ENCODE results near the gene TRAF2. TPM values are rescaled to one million over a fixed set of nuclear protein-coding genes. Genes with fewer than 3 reads are reported as not detected.
A peak's percentile ranks its signal among the peaks of the same experiment; 100 is the strongest.

The TRAF2 gene
- total and polyA plus RNA-seq, 5 experiments from 2014 or later, result 7.9 to 34.4 (median 24.4) TPM

DNA sequence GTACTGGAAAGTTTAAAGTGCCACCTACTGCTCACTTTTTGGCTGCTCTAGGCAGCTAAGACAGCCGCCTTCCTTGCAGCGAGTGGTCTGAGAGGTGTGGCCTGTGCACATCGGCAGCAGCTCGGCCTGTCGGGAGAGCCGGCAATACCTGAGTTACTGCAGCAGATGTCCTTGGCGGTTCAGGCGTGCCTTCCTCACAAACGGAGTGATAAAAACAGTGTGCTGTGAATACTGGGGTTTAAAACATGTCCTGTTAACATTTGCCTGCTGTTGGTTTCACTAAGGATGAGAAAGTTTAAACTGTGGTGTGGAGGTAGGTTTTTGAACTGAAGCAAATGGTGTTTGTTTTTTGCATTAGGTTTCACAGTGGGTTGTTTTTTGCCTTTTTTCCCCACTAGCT, 12.9 kb downstream of the TRAF2 start:
- ATAC-seq, result no peak
- Mint-ChIP-seq H3K27me3 (no peaks in the 10 kb centered on the region), H3K27ac (peak overlapping the region in 2 of 10 donors; percentile 18 to 25), H3K4me1 (peaks cover 18 to 45% (median 39%) of the 10 kb centered on the region in 4 donors), H3K9me3 (no peaks in the 10 kb centered on the region), H3K36me3 (peaks cover 0 to 53% (median 7%) of the 10 kb centered on the region in 3 donors), H3K4me3 (no peak overlapping the region)
- no peak for DNase-seq
- POLR2A ChIA-PET, result no interaction called here

DNA sequence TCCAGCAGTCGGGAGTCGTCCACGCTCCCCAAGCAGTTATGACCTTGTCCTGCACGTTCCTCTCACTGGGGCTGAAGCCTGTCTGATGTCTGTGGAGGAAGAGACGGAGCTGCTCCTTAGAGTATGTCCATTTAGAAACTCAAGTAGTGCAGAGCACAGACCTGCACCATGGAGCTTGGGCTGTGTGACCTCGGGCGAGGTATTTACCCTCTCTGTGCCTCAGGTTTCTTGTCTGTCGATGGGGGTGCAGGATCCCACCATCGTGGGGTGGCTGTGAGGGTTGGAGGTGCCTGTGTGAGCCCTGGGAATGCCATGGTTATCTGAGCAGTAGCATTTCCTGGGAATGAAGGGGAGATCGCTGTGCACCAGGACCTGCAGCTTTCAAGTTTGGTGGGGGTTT, 14.2 kb downstream of the TRAF2 start:
- POLR2A ChIA-PET, result interaction anchor here (1.5 kb wide), 1 partner anchor 19 kb away, joined by 3 read pairs; no protein-coding TSS in a partner anchor
- H3K27me3 Mint-ChIP-seq, result no peaks in the 10 kb centered on the region
- H3K9me3 Mint-ChIP-seq, result no peaks in the 10 kb centered on the region
- H3K36me3 Mint-ChIP-seq, result peaks cover 0 to 47% (median 7%) of the 10 kb centered on the region in 3 donors
- peaks cover 11 to 42% (median 32%) of the 10 kb centered on the region in 4 donors for H3K4me1 Mint-ChIP-seq
- DNase-seq, result no peak
- ATAC-seq, result no peak
- H3K27ac Mint-ChIP-seq, result peak overlapping the region in 5 of 10 donors; percentile 2 to 64 (median 29)
- peak overlapping the region in 1 of 10 donors; percentile 7 for H3K4me3 Mint-ChIP-seq

DNA sequence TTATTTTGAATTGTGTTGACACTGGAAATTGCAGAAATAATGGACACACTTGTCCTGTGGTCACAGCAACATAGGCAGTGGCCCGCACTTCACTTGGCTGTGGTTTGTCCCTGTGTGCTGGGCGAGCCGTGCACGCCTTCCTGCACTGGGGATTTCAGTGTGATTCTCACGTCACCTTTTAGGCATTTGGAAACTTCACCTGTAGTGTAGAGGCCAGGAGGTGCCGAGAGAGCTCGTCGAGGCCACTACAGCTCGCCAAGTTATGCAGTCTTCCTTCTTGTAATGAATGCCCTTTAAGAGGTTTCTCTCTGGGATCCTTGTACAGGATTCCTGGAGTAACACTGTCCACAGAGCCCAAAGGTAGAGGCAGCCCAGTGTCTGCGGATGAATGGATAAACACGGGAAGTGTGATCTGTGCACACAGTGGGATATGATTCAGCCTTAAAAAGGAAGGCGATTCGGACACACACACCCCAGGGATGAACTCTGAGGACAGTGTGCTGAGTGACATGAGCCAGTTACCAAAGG, 14.7 kb downstream of the TRAF2 start:
- Mint-ChIP-seq H3K4me3 (peak overlapping the region in 3 of 10 donors; percentile 36 to 79 (median 69)), H3K36me3 (peaks cover 0 to 49% (median 7%) of the 10 kb centered on the region in 3 donors), H3K4me1 (peaks cover 11 to 42% (median 31%) of the 10 kb centered on the region in 4 donors)

DNA sequence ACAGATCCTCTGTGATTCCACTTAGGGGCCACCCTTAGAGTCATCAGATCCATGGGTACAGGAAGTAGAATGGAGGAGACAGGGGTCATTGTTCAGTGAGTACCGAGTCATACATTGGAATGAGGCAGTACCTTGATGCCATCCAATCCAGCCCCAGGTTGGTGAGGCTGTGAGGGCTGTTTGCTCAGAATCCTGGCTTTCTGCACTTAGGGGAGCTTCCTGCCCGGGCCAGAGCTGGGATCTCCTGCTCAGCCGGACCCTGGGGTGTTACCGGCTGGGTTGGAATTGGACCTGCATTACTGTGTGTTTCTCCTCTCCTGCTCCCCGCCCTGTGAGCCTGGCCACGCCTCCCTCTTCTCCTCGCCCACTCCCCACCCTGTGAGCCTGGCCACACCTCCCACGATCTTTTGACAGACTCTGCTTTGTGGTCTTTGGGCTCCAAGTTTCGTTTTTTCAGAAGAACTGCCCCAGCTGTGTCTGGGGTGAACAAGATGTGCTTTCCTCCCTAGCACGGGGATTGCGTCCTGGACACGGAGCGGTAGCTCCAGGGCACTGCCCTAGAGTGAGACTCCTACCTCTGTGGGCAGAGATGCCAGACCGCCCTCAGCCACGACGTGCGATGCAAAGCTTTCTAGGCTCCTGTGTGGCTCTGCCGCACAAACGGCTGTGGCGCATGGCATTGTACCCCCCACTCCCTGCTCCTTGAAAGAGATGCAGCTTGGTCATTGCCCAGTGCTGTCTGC, 15.4 kb downstream of the TRAF2 start:
- peaks cover 0 to 53% (median 7%) of the 10 kb centered on the region in 3 donors for H3K36me3 Mint-ChIP-seq

More for the DNA sequence above, 14.7 kb downstream of the TRAF2 start:
- POLR2A ChIA-PET, result interaction anchor here (1.5 kb wide), 1 partner anchor 19 kb away, joined by 3 read pairs; no protein-coding TSS in a partner anchor
- ATAC-seq (no peak), DNase-seq (no peak)
- Mint-ChIP-seq H3K9me3 (no peaks in the 10 kb centered on the region), H3K27ac (peak overlapping the region in 9 of 10 donors; percentile 20 to 95 (median 93)), H3K27me3 (no peaks in the 10 kb centered on the region)

DNA sequence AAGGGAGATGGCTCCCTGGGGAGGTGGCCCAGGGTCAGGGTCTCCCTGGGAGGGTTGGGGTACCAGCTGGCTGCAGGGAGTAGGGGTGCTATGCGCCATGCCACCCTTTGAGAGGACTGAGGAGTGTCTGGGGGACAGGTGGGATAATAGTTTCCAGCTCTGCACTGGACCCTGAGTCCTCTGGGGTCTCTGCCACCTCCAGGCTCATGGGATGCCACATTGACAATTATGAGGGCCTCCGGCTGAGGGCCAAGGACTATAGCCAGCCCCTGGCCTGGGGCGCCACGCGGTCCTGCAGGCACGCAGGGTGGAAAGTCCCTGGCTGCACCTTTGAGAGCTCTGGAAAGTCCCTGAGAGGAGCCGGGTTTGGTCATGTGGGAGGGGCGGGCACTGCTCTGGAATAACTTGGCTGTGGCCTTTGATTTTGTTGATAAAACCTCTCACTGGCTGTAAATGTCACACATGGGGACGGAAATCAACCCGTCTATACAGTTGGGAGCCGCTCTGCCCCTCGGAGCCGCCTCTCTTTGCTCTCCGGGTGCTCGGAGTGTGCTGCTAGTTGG, 16.0 kb downstream of the TRAF2 start:
- H3K9me3 Mint-ChIP-seq, result no peaks in the 10 kb centered on the region
- peak overlapping the region; percentile 30 to 79 (median 66) for H3K4me3 Mint-ChIP-seq
- peak overlapping the region; percentile 28 to 96 (median 91) for H3K27ac Mint-ChIP-seq
- ATAC-seq, result peak; percentile 90 to 92
- POLR2A ChIA-PET, result interaction anchor here (0.7 to 1.0 kb wide), 5 partner anchors 15 to 286 kb away, joined by 3 to 8 read pairs (median 3); partner anchors contain the start of genes ANAPC2, EDF1, SSNA1 and TRAF2
- peaks cover 9 to 40% (median 28%) of the 10 kb centered on the region in 4 donors for H3K4me1 Mint-ChIP-seq
- no peaks in the 10 kb centered on the region for H3K27me3 Mint-ChIP-seq
- DNase-seq, result peak; percentile 26 to 74 (median 52)
- peaks cover 0 to 59% (median 7%) of the 10 kb centered on the region in 3 donors for H3K36me3 Mint-ChIP-seq

More for the DNA sequence above, 15.4 kb downstream of the TRAF2 start:
- peak; percentile 52 to 66 for ATAC-seq
- Mint-ChIP-seq H3K9me3 (no peaks in the 10 kb centered on the region), H3K27me3 (no peaks in the 10 kb centered on the region), H3K4me1 (peaks cover 11 to 44% (median 32%) of the 10 kb centered on the region in 4 donors), H3K27ac (peak overlapping the region; percentile 35 to 95 (median 92)), H3K4me3 (peak overlapping the region; percentile 30 to 79 (median 66))
- DNase-seq, result peak in 7 of 10 donors; percentile 20 to 39 (median 34)
- POLR2A ChIA-PET, result interaction anchor here (0.7 to 1.5 kb wide), 5 partner anchors 16 to 287 kb away, joined by 3 to 8 read pairs (median 3); partner anchors contain the start of genes ANAPC2, EDF1, SSNA1 and TRAF2

DNA sequence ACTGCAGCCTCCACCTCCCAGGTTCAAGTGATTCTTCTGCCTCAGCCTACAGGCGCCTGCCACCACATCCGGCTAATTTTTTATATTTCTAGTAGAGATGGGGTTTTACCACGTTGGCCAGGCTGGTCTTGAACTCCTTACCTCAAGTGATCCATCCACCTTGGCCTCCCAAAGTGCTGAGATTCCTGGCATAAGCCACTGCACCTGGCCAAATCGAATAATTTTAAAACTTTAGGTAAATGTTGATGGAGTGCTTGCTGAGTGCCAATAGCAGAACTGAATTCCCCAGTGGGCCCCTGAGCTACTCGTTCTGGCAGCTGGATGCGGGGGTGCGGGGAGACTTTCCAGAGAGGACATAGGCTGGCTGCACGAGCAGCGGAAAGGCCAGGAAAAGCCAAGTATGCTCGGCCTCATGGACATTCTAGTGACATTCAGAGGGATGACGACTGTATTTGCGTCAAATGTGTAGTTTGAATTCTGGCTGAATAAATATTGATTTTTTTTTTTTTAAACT, 16.8 kb downstream of the TRAF2 start:
- POLR2A ChIA-PET, result interaction anchor here (0.7 kb wide), 1 partner anchor 14 kb away, joined by 3 read pairs; no protein-coding TSS in a partner anchor
- Mint-ChIP-seq H3K27ac (peak overlapping the region in 8 of 10 donors; percentile 61 to 96 (median 86)), H3K36me3 (peaks cover 0 to 59% (median 7%) of the 10 kb centered on the region in 3 donors), H3K9me3 (no peaks in the 10 kb centered on the region), H3K4me1 (peaks cover 9 to 40% (median 28%) of the 10 kb centered on the region in 4 donors), H3K27me3 (no peaks in the 10 kb centered on the region), H3K4me3 (peak overlapping the region in 1 of 10 donors; percentile 4)
- DNase-seq (peak in 1 of 10 donors; percentile 7), ATAC-seq (no peak)

DNA sequence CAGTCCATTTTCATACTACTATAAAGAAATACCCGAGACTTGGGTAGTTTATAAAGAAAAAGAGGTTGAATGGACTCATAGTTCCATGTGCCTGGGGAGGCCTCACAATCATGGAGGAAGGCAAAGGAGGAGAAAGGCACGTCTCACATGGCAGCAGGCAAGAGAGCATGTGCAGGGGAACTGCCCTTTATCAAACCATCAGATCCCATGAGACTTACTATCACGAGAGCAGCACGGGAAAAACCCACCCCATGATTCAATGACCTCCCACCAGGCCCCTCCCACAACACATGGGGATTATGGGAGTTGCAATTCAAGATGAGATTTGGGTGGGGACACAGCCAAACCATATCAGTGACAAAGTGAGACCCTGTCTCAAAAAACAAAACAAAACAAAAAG, 19.9 kb downstream of the TRAF2 start:
- Mint-ChIP-seq H3K36me3 (peaks cover 0 to 54% (median 0%) of the 10 kb centered on the region in 3 donors), H3K9me3 (no peaks in the 10 kb centered on the region), H3K27me3 (no peaks in the 10 kb centered on the region), H3K4me3 (no peak overlapping the region), H3K4me1 (peaks cover 6 to 33% (median 20%) of the 10 kb centered on the region in 4 donors), H3K27ac (peak overlapping the region in 4 of 10 donors; percentile 8 to 72 (median 30))
- DNase-seq (no peak), ATAC-seq (no peak)
- POLR2A ChIA-PET, result no interaction called here

DNA sequence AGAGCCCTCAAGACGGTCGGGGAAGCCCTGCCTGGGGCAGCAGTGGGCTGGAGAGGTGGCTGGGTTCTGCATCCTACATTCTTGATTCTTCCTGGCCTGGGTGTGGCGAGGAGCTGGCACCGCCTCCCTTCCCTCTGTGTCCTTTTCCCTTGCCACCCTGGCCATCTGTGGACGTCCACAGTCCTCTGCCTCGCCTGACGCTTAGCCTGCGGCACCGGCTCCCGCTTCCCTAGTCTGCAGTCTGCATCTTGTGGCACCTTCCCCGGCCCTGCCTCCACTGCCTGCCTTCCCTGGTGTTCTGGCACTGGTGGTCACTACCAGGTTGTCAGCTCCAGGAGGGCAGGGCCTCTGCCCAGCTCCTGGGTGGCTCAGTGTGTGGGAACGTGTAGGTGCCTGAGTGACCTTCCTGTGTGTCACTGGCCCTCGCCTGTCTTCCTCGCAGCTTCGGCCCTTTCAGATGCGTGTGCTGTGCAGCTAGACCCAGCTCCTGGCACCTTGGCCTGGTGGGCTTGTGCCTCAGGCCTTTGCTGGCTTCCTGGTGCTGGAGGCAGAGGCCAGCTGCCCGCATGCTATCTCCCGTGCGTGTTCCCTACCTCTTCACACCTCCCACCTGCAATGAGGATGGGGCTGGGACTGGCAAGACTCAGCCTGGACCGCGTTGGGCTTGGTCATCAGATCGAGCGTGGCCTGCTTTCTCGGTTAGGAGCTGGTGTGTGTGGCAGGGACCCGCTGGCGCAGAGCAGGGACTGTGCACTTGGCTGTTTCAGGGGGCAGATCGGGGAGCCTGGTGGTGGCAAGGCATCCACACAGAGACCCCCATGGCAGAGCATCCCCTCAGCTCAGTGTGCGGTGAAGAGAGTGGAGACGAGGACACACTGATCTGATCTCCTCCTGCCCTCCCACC, 20.9 kb downstream of the TRAF2 start:
- H3K36me3 Mint-ChIP-seq, result peaks cover 0 to 57% (median 0%) of the 10 kb centered on the region in 3 donors

DNA sequence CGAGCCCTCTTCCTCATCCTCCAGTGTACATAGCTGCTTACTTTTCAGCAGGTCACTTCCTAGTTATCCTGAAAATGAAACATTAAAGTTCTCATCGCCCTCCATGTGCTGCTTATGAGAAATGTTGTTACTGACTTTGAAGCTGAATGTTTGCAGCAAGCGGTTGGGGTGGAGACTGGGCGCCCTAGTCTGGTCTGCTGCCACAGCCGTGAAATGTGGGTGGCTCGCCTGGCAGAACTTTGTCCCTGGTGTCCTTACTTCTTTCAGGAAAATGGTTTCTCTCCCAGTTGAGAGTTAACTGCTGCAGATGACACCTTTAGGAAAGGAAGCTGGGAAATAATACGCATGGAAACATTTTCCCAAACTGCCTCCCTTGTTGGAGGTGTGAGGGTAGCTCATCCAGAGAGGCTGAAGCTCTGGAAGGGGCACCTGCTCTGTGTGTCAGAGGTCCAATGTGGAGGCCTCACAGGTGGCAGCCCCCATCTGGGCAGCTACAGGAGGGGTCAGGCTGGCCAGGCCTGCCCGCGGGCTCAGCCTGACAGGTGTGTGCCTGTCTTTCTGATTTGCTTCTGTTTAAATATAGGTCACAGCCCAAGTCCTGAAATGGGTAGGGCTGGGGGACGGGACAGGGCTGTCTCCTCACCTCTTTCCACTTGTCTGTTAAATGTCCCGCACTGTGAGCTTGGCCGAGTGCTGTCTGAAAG, 24.0 kb downstream of the TRAF2 start:
- no peak overlapping the region for H3K4me3 Mint-ChIP-seq
- peak overlapping the region in 1 of 10 donors; percentile 12 for H3K27ac Mint-ChIP-seq
- H3K9me3 Mint-ChIP-seq, result no peaks in the 10 kb centered on the region
- H3K27me3 Mint-ChIP-seq, result no peaks in the 10 kb centered on the region
- POLR2A ChIA-PET, result interaction anchor here (0.6 kb wide), 2 partner anchors 28 to 92 kb away, joined by 3 read pairs; no protein-coding TSS in a partner anchor
- DNase-seq (no peak), ATAC-seq (no peak)
- H3K4me1 Mint-ChIP-seq, result peaks cover 0 to 5% (median 3%) of the 10 kb centered on the region in 4 donors
- peaks cover 0 to 59% (median 0%) of the 10 kb centered on the region in 3 donors for H3K36me3 Mint-ChIP-seq

More for the DNA sequence above, 20.9 kb downstream of the TRAF2 start:
- Mint-ChIP-seq H3K4me3 (no peak overlapping the region), H3K27ac (peak overlapping the region in 4 of 10 donors; percentile 16 to 82 (median 37)), H3K4me1 (peaks cover 2 to 23% (median 10%) of the 10 kb centered on the region in 4 donors), H3K27me3 (no peaks in the 10 kb centered on the region), H3K9me3 (no peaks in the 10 kb centered on the region)
- ATAC-seq (no peak), DNase-seq (no peak)
- POLR2A ChIA-PET, result no interaction called here

DNA sequence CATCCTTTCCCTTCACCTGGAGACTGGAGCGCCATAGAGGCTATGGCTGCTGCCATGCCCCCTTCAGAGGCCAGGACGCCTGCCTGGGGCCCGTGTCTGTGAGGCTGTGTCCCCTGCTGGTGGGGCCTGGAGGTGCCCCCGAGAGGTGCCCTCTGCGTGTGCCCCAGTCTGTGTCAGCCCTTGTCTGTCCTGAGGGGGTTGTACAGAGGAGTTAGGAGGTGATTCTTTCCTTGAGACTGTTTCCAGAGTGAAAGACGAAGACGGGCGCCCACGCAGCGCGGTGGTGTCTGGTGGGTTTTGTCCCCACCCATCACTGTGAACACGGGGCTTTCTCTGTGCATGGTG, 24.6 kb downstream of the TRAF2 start:
- Mint-ChIP-seq H3K4me1 (peaks cover 0 to 5% (median 2%) of the 10 kb centered on the region in 4 donors), H3K36me3 (peaks cover 0 to 61% (median 0%) of the 10 kb centered on the region in 3 donors), H3K9me3 (no peaks in the 10 kb centered on the region), H3K27ac (no peak overlapping the region), H3K4me3 (no peak overlapping the region), H3K27me3 (no peaks in the 10 kb centered on the region)
- DNase-seq (no peak), ATAC-seq (peak; percentile 36 to 57)
- POLR2A ChIA-PET, result interaction anchor here (0.6 kb wide), 1 partner anchor 28 kb away, joined by 3 read pairs; no protein-coding TSS in a partner anchor
